Astrocyte (in vitro differentiated cells and primary cell): ENCODE data around the gene PLIN4.

ENCODE experiments used
- EZH2 ChIP-seq: IDR thresholded peaks from 2 replicates; pipeline ENCODE4 v1.6.1; 2012; ENCODE audit warnings: mild to moderate bottlenecking, low read length, inconsistent platforms; ENCODE audit not compliant: insufficient read depth
- TF ChIP-seq, protein P1 (sequence below): IDR thresholded peaks from 2 replicates; pipeline ENCODE4 v1.5.1; 2011; ENCODE audit warnings: low read depth, mild to moderate bottlenecking, inconsistent platforms, low read length, moderate library complexity; ENCODE audit not compliant: insufficient read depth

DNA sequence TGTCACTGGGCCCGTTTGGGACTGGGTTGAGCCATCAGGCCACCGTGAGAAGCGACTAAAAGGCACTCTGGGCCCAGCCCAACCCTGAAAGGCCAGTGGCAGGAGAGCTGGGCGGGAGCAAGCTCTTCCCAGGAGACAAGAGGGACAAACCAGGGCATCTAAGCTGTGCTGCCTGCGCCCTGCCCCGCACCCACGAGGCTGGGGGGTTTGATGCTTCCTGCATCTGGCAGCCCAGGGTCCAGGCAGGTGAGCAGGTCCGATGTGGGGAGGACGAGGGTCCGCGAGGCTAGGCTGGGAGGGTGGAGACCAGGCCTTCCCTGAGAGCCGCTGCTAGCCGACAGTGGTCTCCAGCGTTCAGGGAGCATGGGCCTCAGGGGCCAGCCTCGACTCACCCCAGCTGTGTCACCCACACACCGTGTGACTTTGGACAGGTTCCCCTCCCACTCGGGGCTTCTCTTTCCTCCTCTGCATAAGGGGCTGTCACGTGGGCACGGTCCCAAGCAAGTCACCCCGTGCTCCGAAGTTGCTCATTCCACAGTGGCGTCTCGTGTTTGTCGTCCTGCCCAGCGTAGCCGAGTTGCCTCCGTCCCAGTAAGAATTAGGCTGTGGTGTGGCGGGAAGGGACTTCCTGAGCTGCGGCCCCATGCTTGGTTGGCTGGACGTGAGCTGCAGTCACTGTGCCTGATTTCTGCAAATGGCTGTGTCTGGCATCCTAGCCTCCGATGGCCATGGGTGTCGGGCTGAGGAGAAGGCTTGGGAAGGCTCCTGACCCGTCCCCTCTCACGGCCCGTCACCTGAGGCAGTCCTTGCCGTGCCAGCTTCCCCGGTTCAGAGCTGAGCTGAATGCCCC, 15.8 kb downstream of the PLIN4 start:
- no peak for TF ChIP-seq EZH2
- TF ChIP-seq, protein P1, sequence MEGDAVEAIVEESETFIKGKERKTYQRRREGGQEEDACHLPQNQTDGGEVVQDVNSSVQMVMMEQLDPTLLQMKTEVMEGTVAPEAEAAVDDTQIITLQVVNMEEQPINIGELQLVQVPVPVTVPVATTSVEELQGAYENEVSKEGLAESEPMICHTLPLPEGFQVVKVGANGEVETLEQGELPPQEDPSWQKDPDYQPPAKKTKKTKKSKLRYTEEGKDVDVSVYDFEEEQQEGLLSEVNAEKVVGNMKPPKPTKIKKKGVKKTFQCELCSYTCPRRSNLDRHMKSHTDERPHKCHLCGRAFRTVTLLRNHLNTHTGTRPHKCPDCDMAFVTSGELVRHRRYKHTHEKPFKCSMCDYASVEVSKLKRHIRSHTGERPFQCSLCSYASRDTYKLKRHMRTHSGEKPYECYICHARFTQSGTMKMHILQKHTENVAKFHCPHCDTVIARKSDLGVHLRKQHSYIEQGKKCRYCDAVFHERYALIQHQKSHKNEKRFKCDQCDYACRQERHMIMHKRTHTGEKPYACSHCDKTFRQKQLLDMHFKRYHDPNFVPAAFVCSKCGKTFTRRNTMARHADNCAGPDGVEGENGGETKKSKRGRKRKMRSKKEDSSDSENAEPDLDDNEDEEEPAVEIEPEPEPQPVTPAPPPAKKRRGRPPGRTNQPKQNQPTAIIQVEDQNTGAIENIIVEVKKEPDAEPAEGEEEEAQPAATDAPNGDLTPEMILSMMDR: no peak
